Measurements from ENCODE around the gene SERPINE2.

DNA sequence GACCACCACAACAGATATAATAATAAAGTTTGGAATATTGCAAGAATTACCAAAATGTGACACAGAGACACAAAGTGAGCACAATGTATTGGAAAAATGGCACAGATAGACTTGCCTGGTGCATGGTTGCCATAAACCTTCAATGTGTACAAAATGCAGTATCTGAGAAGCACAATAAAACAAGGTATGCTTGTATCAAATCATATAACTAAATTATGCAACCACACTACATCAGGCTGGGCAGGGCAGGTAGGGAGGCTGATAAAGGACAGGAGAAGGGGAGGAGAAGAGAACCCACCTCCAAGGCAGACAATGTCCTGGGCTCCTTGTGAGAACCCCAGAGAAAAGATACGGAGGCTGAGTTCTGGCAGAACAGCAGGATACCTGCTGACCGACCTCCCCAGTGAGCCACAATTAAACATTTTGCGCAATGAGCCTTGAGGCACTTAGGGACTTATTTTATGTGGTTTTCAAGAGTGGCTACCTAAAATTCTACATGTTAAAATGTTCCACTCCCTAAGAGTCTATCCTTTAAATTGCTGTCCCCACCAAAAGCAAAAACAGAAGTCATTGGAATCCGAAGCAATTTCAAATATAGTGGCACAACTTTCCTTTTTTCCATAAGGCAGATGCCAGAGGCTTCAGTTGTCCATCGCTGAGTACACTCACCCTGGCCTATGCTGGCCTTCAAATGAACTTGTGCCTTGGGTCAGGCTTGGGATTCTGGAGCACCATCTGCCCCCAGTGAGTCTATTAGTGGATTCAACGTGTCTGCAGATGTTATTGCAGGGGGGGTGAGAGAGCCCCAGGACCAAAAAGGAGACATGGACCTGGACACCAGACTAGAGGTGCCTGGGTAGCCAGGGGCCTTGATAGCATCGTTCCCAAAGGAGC, 110.7 kb downstream of the SERPINE2 start:
- TF ChIP-seq, protein P1, sequence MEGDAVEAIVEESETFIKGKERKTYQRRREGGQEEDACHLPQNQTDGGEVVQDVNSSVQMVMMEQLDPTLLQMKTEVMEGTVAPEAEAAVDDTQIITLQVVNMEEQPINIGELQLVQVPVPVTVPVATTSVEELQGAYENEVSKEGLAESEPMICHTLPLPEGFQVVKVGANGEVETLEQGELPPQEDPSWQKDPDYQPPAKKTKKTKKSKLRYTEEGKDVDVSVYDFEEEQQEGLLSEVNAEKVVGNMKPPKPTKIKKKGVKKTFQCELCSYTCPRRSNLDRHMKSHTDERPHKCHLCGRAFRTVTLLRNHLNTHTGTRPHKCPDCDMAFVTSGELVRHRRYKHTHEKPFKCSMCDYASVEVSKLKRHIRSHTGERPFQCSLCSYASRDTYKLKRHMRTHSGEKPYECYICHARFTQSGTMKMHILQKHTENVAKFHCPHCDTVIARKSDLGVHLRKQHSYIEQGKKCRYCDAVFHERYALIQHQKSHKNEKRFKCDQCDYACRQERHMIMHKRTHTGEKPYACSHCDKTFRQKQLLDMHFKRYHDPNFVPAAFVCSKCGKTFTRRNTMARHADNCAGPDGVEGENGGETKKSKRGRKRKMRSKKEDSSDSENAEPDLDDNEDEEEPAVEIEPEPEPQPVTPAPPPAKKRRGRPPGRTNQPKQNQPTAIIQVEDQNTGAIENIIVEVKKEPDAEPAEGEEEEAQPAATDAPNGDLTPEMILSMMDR (IDR thresholded peaks at IDR 0.05; ENCODE audit: insufficient read depth, low read length, poor library complexity, severe bottlenecking), result no peak
- no peak for TF ChIP-seq EZH2phosphoT487 (conservative IDR thresholded peaks at IDR 0.05; ENCODE audit: low read length)

All from SU-DHL-6 (cell line).